GM21423 (cell line): ENCODE results near the gene PGGT1B.
A peak's percentile ranks its signal among the peaks of the same experiment; 100 is the strongest.
"Not testable (repeated sequence)": the region's sequence is repeated elsewhere in the genome, so short reads cannot be mapped to it uniquely, and the experiment has no call there.

ENCODE experiments used
- ATAC-seq: cut with Tn5 transposase; IDR thresholded peaks from one replicate; pipeline ENCODE4 v1.9.1; 2021; ENCODE audit warnings: mild to moderate bottlenecking, moderate library complexity; ENCODE audit not compliant: unreplicated experiment

Gene PGGT1B

GRCh38 chr5:115262011-115262320, 711 bp downstream of the PGGT1B start:
- ATAC-seq: peak; percentile 35

DNA sequence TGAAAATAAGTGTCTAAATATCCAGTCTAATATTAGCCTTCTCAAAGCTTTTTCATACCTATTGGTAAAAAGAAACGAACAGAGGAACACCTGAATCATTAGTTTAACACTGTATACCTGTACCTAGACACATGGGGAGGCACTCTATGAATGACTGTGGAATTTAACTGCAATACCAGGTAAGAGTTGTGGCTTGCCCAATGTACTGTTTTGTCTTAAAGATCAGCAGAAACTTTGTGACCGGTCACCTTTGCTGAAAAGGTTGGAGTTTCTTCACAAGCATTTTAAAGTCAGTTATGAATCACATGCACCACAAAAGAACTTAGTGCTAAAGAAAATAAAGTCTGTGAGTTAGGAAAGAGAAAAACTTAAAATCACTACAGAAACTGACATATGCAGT, 2.4 kb downstream of the PGGT1B start:
- ATAC-seq: no peak

DNA sequence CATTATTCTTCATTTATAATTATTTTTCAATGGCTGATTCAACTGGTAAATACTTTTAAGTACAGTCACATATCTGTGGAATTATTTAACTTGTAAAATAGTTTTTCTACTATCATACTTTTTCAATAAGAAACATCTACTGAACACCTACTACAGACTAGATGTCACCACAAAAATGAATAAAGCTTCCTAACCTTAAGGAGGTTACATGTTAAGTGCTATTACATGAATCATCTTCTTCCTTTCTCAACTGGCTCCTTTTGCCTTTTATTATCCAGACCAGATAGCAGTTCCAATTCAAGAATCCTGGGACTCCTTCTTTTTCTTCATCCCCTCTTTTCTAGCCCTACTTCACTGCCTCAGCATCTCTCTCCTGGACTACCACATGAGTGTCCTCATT, 4.7 kb downstream of the PGGT1B start:
- ATAC-seq: no peak

DNA sequence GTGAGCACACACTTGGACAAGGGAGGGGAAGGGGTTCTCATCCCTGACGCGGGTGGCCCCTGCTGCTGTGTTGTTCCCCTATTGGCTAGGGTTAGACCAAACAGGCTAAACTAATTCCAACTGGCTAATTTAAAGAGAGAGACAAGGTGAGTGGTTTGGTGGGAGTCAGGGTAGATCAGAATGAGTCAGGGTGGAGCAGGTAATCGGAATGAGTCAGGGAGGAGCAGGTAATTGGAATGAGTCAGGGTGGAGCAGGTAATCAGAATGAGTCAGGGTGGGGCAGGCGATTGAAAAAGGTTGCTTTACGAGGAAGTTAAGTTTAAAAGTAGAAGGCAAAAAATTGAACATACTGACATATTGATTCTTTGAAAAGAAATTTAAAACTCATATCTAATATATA, 13.3 kb downstream of the PGGT1B start:
- not testable (repeated sequence) for ATAC-seq

DNA sequence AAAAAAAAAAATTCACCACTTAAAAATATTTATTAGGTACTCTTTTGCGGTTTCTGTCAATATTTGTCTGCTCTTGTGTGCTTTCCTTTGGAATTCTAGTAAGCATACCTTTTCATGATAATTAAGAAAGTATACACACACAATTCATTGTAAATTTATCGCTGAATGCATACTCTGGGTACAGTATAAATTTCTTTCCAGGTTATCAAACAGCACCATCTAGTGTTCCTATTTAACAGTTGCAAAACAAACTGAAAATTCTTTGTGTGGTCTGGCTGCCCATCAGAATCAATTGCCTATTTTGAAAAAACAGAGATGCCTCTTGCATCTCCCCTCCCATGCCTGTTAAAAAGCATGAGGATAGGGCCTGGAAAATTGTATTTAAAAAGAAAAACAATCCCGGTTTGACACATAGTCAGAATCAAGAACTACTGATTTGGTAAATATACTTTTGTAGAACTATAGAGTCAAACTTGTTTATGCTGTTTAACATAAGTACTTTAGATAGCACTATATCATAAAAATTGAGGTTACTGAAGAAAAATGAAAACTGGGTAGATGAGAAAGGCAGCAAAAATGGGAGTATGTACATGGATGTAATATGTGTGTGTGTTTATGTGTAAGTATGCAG, 16.2 kb downstream of the PGGT1B start:
- peak; percentile 61 for ATAC-seq

DNA sequence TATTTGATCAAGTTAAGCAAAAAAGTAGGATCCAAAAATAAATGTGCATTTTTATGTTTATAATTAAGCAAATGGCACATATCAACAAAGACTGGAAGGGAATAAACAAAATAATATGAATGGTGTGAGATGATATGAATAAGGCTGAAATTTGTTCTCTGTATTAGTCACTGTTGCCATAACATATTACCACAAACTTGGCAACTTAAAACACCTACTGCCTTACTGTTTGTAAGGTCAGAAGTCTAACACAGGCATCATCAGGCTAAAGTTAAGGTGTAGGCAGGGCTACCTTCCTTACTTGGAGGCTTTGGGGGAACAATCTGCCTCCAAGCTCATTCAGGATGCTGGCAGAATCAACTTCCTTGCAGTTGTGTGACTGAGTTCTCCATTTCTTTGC, 19.3 kb downstream of the PGGT1B start:
- peak; percentile 54 for ATAC-seq

DNA sequence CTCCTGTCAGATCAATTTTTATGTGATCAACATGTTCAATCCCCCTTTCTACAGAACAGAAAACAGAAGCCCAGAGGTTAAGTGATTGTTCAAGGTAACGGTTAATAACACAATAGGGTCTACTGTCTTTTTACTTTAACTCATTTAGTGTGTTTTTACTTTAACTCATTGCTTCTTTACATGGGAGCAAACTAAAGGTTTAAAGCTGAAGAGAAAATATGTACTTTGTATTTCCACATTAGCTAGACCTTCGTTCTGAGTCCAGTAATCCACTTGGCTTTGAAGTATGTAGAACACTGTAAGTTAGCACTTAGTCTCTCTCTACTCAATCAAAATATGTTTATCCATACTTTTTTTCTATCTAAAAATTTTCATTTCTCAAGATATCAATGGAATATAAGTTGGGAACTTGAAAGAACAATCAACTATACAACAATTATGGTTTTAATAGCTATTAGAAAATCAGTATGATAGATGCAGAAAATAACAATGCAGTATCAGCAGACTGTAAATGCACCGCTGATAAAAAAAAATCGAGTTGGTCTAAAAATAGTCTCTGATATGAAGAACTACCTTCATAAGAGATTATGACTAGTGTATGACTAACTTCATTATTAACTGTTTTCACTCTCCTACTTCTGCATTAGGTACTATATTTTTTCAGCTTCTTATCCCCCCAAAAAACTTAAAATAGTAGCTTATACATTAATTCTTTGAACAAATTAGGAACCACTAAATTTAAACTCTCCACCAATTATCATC, 20.6 kb downstream of the PGGT1B start:
- no peak for ATAC-seq

DNA sequence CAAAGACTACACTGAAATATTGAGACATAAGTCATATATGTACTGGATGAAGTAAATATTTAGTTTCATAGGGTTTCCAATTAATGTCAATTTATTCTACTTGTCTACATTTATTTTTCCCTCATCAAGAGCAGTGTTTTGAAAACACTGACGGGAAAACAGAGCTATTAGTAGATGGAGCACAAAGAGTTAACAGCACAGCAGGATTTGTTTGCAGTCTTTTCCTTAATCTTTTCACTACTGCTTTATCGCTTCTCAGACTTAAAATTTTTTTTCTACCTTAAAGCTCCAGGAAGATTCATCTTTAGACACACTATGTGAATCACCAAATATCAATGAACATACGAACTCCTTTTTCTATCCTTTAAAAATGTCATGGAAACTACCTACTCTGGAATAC, 25.6 kb downstream of the PGGT1B start:
- no peak for ATAC-seq

GRCh38 chr5:115236599-115236998, 26.1 kb downstream of the PGGT1B start:
- no peak for ATAC-seq

DNA sequence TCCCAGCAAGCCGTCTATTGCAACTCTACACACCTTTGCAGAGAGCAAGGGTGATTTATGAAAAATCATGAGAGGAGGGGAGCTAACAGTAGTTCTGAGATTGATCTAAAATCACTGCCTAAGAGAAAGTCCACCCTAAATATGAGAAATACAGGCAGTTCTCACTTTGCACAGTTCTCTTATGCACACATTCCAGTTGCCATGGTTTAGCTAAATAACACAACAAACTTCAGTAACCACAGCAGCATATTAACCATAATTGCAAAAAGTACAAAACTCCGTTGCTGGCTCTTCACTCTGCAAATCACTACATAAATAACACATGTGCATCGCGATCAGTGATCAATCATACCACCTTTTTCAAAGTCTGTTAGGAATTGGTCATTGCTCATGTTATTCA, 31.1 kb downstream of the PGGT1B start:
- ATAC-seq: no peak

DNA sequence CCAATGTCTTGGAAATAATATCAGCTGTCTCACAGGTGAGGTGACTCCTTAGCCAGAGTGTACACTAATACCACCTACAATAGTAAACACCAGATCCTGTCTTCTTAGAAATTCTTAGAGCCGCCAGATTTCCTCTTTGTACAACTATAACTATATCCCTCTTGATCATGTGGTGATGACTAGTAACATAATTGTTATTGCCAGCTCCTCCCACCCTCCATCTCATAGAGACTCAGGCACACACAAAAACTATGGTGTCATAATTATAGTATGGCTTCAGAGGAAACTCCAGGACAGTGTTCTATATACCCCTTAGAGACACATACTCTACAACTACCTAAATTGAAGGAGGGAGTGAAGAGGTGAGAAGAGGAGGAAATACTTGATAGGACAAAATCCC, 33.1 kb downstream of the PGGT1B start:
- no peak for ATAC-seq

DNA sequence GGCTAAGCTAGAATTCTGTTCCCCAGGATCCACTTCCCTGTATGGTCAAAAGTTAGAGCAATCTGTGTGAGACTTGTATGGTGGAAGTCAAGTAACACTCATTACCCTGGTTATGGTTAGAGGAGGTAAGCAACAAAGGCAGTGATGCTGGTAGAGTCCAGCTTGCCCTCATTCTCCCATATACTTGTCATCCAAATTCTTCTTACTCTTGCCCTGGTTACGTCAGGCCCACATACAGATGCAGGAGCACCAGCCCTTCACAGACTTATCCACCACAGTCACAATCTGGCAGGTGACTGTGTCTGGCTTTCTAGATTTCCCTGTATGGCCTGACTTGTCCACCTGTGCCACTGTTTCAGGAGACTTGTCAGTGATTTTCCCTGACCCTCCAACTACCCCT, 35.4 kb downstream of the PGGT1B start:
- no peak for ATAC-seq

GRCh38 chr5:115214541-115214940, 48.1 kb downstream of the PGGT1B start:
- ATAC-seq: no peak

- peak; percentile 100 for ATAC-seq
Measured at GRCh38 chr5:115209279-115209678, 53.4 kb downstream of the PGGT1B start.

- ATAC-seq: no peak
Measured at GRCh38 chr5:115202952-115203351, 59.7 kb downstream of the PGGT1B start.

DNA sequence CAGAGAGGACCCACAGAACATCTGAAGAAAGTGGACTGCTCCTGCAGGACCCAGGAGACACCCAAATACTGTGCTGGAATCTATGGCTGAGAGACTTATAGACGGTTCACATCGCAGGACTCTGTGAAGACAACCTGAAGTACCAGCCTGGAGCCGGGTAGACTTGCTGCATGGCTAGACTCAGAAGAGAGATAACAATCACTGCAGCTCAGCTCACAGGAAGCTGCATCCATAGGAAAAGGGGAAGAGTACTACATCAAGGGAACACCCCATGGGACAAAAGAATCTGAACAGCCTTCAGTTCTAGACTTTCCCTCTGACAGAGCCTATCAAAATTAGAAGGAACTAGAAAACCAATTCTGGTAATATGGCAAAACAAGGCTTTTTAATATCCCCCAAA, 66.5 kb downstream of the PGGT1B start:
- no peak for ATAC-seq

DNA sequence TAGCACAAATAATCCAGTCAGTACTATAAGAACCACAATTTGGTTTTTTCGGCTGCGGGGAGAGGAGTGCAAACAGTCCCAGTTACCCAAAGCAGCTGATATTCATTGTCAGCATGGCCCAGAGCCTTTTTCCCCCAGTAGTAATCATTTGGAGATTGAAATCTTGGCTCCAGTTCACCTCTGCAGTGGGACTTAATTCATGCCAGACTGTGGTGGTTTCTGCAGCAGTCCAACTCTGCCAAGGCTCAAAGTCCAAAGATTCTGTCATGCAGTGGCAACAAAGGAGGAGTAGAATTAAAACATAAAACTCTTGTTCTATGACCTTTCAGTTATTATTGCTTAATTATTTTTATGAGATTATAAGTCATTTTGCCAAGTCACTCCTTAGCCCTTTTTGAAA, 68.0 kb downstream of the PGGT1B start:
- no peak for ATAC-seq

DNA sequence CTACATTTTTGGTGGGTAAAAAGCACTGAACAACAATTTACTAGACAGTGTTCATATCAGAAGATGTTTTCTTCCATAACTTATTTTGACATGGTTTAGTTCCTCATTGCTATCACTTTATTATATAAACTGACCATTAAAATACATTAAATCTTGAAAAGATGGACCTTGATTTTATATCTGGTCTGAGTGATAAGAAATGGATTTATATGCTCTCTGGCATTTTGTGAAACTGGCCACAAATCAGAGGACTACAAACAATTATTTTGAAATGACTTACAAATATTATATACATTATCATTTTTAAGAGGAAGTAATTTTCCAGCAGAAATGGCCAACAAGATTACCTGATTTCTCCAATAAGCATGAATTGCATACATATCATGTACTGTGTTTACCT, 69.4 kb downstream of the PGGT1B start:
- no peak for ATAC-seq

- no peak for ATAC-seq
Measured at GRCh38 chr5:115192098-115192497, 70.6 kb downstream of the PGGT1B start.

DNA sequence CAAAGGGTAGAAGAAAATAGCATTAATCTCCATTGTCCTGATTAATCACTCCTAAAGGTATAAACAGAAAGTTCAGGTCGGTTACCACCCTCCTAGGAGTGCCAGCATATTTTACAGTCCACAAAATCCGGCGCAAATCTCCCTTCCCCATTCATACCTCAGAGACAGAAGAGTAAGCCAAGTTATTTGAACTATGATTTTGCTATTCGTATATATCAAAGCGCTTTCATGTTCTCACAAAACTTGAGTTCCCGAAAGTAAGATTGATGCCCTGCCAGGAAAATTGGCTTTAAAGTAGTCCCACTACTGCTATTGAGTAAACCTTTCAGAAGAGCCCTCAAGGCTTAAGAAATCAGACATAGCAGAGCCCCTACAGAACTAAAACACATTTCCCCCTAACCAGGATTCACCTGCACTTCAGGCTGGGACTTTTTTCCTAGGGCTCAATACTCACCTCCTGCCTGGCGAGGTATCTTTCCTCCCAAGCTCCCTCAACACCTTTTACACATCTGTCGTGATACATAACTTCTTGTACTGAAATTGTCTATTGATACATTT, 71.1 kb downstream of the PGGT1B start:
- no peak for ATAC-seq

DNA sequence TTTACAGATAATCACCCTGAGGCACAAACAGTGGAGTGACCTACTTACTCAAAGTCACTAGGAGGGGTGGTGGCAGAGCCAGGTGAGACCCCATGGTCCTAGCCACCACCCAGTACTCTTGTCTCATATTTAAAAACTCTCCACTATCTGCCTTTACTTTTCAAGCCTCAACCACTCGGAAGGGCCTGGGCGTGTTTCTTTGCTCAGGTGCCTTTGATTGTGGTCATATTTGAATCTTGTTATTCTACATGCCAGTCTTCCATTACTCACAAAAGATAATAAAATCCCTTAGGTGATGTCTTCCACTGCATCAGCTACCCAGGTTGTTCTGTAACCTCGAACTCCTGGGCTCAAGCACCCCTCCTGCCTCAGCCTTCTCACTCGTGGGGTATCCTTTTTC, 72.3 kb downstream of the PGGT1B start:
- ATAC-seq: no peak

- ATAC-seq: no peak
Measured at GRCh38 chr5:115189866-115190265, 72.8 kb downstream of the PGGT1B start.

GRCh38 chr5:115186794-115187193, 75.9 kb downstream of the PGGT1B start:
- ATAC-seq: no peak
